ENCODE data around the gene PDLIM1. TPM values are rescaled to one million over a fixed set of nuclear protein-coding genes. Genes with fewer than 3 reads are reported as not detected.

Gene PDLIM1
- total RNA-seq, 2 donors from 2014 or later, result 109 to 140 TPM

- Histone ChIP-seq H3K4me1 (ENCODE audit: control insufficient read depth in 1 of 2, low read depth in 2 of 2) (peaks cover 58 to 89% of the 10 kb centered on the region in 2 donors), H3K36me3 (peaks cover 3% of the 10 kb centered on the region), H3K27ac (peak overlapping the region; percentile 84 to 86), H3K27me3 (replicated peaks; ENCODE audit: insufficient read depth) (no peaks in the 10 kb centered on the region), H3K9me3 (no peaks in the 10 kb centered on the region), H3K4me3 (peak overlapping the region; percentile 21)
- ATAC-seq (ENCODE audit: insufficient number of reproducible peaks, low FRiP score, low read depth) (no peak), DNase-seq (ENCODE audit: low spot score) (no peak)
- TF ChIP-seq CTCF (IDR thresholded peaks at IDR 0.05), result no peak
Observed at GRCh38 chr10:95275726-95276366, 15.0 kb downstream of the PDLIM1 start.

- Histone ChIP-seq H3K27me3 (replicated peaks; ENCODE audit: insufficient read depth) (no peaks in the 10 kb centered on the region), H3K4me1 (ENCODE audit: control insufficient read depth in 1 of 2, low read depth in 2 of 2) (peaks cover 51 to 81% of the 10 kb centered on the region in 2 donors), H3K36me3 (peaks cover 9% of the 10 kb centered on the region), H3K9me3 (no peaks in the 10 kb centered on the region), H3K27ac (peak overlapping the region; percentile 84 to 86), H3K4me3 (peak overlapping the region; percentile 47)
- ATAC-seq (ENCODE audit: insufficient number of reproducible peaks, low FRiP score, low read depth), result no peak
- TF ChIP-seq CTCF (IDR thresholded peaks at IDR 0.05), result no peak
- DNase-seq (ENCODE audit: low spot score), result no peak
Observed at GRCh38 chr10:95273393-95274312, 17.1 kb downstream of the PDLIM1 start.

- peak; percentile 54 for ATAC-seq (ENCODE audit: insufficient number of reproducible peaks, low FRiP score, low read depth)
- no peak for DNase-seq (ENCODE audit: low spot score)
- no peak for TF ChIP-seq CTCF (IDR thresholded peaks at IDR 0.05)
- Histone ChIP-seq H3K36me3 (peaks cover 17% of the 10 kb centered on the region), H3K9me3 (no peaks in the 10 kb centered on the region), H3K27ac (peak overlapping the region; percentile 86 to 89), H3K4me3 (peak overlapping the region; percentile 16), H3K27me3 (replicated peaks; ENCODE audit: insufficient read depth) (no peaks in the 10 kb centered on the region), H3K4me1 (ENCODE audit: control insufficient read depth in 1 of 2, low read depth in 2 of 2) (peaks cover 33 to 79% of the 10 kb centered on the region in 2 donors)
Observed at GRCh38 chr10:95268438-95268837, 22.4 kb downstream of the PDLIM1 start.

GRCh38 chr10:95267251-95267650 is 23.6 kb downstream of the PDLIM1 start:
- Histone ChIP-seq H3K4me1 (ENCODE audit: control insufficient read depth in 1 of 2, low read depth in 2 of 2) (peaks cover 29 to 77% of the 10 kb centered on the region in 2 donors), H3K27ac (peak overlapping the region; percentile 86 to 89)

More at GRCh38 chr10:95267251-95267650, 23.6 kb downstream of the PDLIM1 start:
- Histone ChIP-seq H3K4me3 (no peak overlapping the region), H3K9me3 (no peaks in the 10 kb centered on the region), H3K27me3 (replicated peaks; ENCODE audit: insufficient read depth) (no peaks in the 10 kb centered on the region), H3K36me3 (peaks cover 25% of the 10 kb centered on the region)
- no peak for ATAC-seq (ENCODE audit: insufficient number of reproducible peaks, low FRiP score, low read depth)
- no peak for TF ChIP-seq CTCF (IDR thresholded peaks at IDR 0.05)
- DNase-seq (ENCODE audit: low spot score), result no peak

Measured in thoracic aorta (tissue), 2 donors.